ENCODE data around the gene ANKMY1. TPM values are rescaled to one million over a fixed set of nuclear protein-coding genes. Genes with fewer than 3 reads are reported as not detected.
"Not testable (repeated sequence)": the region's sequence is repeated elsewhere in the genome, so short reads cannot be mapped to it uniquely, and the experiment has no call there.

The ANKMY1 gene
- total RNA-seq, 1 donor from 2014 or later = 11.4 TPM

GRCh38 chr2:240556553-240557100 lies 1.2 kb downstream of the ANKMY1 start:
- DNase-seq (ENCODE audit: low spot score) = no peak

GRCh38 chr2:240555541-240556250 lies 2.1 kb downstream of the ANKMY1 start:
- DNase-seq (ENCODE audit: low spot score) = no peak

- no peak for DNase-seq (ENCODE audit: low spot score)
Measured at GRCh38 chr2:240554767-240555493, 2.9 kb downstream of the ANKMY1 start.

- no peak for DNase-seq (ENCODE audit: low spot score)
Measured at GRCh38 chr2:240553956-240554480, 3.8 kb downstream of the ANKMY1 start.

- DNase-seq (ENCODE audit: low spot score) = no peak
Measured at GRCh38 chr2:240551811-240552210, 6.0 kb downstream of the ANKMY1 start.

DNA sequence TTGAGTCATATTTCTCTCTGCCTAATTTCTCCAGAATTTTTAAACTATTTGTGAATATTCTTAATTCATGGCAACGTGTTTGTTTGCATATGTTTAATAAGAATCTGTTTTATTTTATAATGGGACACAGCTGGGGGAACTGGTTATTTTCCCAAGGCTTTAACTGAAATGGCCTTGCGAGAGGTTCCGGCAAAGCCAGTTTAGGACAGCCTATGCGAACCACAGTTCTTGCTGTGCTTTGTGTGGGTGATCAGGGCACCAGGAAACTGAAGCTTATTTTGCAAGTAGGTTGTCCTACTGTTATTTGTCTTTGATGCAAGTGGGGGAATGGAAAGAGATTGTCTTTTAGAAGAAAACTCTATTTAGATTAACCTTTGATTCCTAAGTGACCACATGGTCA lies 6.5 kb downstream of the ANKMY1 start:
- no peak for DNase-seq (ENCODE audit: low spot score)

DNA sequence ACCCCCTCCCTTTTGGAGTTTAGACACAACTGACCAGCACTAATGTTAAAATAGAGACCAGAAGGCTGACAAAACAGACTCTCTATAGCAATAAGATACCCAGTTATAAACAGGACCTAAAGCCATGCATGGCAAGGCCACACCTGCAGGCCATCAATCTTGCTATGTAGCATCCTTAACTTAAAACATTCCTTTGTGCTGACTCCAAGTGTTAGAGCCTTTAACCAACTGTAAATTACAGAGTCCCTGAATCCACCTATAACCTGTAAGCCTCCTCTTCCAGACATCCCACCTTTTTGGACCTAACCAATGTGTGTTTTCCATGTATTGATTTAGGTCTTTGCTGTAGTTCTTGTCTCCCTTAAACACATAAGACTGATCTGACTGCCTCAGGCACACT lies 17.9 kb downstream of the ANKMY1 start:
- no peak for DNase-seq (ENCODE audit: low spot score)

DNA sequence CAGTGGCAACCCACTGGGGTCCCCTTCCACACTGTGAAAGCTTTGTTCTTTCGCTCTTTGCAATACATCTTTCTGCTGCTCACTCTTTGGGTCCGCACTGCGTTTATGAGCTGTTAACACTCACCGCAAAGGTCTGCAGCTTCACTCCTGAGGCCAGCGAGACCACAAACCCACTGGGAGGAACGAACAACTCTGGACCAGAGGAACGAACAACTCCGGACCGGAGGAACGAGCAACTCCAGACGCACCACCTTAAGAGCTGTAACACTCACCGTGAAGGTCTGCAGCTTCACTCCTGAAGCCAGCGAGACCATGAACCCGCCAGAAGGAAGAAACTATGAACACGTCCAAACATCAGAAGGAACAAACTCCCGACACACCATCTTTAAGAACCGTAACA lies 18.7 kb downstream of the ANKMY1 start:
- DNase-seq (ENCODE audit: low spot score) = not testable (repeated sequence)

DNA sequence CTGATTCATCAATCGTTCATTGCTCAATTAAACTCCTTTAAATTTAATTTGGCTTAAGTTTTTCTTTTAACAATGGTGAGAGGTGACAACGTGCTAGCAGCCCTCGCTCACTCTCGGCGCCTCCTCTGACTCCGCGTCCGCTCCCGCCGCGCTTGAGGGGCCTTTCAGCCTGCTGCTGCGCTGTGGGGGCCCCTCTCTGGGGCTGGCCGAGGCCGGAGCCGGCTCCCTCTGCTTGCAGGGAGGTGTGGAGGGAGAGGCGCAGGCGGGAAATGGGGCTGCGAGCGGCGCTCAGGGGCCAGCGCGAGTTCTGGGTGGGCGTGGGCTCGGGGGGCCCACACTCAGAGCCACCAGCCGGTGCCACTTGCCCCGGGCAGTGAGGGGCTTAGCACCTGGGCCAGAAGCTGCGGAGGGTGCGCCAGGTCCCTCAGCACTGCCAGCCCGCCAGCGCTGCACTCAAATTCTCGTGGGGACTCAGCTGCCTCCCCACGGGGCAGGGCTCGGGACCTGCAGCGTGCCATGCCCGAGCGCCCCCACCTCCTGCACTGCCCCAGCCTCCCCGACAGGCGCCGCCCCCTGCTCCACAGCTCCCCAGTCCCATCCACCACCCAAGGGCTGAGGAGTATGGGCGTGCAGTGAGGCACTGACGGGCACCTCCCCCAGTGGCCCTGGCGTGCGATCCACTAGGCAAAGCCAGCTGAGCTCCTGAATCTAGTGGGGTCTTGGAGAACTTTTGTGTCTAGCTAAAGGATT lies 19.6 kb downstream of the ANKMY1 start:
- no peak for DNase-seq (ENCODE audit: low spot score)

GRCh38 chr2:240532031-240532775 lies 25.6 kb downstream of the ANKMY1 start:
- DNase-seq (ENCODE audit: low spot score) = no peak

DNA sequence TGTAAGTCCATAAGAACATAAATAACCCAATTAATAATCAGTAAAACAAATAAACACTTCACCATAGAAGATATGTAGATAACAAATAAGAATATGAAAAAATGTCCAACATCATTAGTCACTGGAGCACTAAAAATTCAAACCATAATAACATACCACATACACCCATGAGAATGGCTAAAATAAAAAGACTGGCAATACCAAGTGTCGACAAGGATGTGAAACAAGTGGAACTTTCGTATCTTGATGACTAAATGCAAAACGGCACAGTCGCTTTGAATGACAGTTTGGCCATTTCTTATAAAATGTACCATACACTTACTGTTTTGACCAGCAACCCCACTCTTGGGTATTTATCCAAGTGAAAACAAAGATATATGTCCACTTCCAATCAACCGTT lies 26.8 kb downstream of the ANKMY1 start:
- no peak for DNase-seq (ENCODE audit: low spot score)

DNA sequence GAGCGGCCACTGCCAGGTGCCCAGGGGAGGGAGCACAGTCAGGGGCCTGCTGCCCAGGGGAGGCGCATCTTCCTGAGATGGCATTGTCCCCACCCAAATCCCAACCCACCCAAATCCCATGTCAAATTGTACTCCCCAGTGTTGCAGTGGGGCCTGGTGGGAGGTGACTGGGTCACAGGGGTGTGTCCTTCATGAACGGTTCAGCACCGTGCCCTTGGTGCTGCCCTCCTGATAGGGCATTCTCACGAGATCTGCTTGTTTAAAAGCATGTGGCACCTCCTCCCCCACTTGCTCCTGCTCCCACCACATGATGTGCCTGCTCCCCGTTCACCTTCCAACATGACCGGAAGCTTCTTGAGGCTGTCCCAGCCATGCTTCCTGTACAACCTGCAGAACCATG lies 27.6 kb downstream of the ANKMY1 start:
- no peak for DNase-seq (ENCODE audit: low spot score)

- peak; percentile 74 for DNase-seq (ENCODE audit: low spot score)
Measured at GRCh38 chr2:240529344-240529999, 28.3 kb downstream of the ANKMY1 start.

- DNase-seq (ENCODE audit: low spot score) = peak; percentile 75
Measured at GRCh38 chr2:240528406-240529040, 29.3 kb downstream of the ANKMY1 start.

DNA sequence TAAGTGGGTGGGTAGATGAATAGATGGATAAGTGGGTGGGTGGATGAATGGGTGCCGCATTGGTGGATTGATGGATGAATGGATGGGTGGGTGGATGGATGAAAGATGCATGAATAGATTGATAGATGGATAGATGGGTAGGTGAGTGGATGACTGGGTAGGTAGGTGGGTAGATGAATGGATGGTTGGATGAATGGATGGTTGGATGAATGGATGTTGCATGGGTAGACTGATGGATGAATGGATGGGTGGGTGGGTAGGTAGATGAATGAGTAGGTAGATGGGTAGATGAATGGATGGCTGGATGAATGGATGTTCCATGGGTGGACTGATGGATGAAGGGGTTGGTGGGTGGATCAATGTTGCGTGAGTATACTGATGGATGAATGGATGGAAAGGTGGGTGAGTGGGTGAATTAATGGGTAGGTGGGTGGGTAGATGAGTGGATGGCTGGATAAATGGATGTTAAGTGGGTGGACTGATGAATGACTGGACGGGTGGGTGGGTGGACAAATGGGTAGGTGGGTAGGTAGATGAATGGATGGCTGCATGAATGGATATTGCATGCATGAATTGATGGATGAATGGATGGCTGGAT lies 30.5 kb downstream of the ANKMY1 start:
- no peak for DNase-seq (ENCODE audit: low spot score)

DNA sequence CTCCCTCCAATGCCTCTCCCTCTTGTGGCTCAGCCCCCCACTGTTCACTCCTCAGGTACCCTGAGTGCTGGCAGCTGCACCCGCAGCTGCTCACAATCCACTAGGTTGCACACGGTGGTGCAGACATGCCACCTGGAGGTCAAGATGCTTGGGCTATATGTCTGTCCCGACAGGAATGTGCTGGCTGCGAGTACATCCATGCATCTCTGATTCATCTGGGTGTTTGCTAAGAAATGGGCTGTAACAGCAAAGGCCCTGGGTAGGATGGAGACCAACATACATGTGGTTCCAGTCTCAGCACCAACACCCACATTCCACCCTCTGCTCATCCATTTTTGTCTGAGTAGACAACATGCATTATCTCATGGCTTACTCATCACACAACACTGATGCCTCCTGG lies 31.3 kb downstream of the ANKMY1 start:
- DNase-seq (ENCODE audit: low spot score) = no peak

- peak; percentile 74 for DNase-seq (ENCODE audit: low spot score)
Measured at GRCh38 chr2:240525802-240526201, 32.0 kb downstream of the ANKMY1 start.

DNA sequence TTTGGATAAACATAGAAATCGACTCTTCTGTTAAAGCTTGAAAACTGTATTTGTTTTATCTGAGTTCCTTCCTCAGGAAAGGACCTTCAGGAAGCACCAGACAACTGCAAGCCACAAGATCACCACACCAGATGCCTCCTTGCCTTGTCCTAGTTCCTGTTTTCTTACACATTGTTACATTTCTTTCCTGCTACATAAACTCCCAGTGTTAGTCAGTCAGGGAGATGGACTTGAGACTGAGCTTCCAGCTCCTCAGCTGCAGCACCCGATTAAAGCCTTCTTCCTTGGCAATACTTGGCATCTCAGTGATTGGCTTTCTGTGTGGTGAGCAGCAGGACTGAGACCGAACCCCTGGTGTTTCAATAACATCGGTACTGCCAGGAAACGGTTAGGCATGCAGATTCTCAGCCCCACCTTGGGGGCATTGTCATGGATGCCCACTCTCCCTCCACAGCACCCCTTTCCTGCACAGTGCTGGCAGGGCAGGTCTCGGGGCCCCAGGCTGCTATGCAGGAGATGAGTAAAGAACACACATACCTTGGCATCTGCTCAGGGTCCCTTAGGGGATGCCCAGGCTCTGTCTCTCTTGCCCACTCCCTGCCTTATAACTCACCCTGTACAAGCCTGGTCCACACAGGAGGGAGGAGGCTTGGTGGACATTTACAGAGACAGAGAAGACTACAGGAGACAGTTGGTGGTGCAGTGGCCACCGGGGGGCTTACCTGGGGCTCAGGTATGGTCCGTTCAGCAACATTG lies 32.6 kb downstream of the ANKMY1 start:
- DNase-seq (ENCODE audit: low spot score) = peak; percentile 62

Data from mesenteric fat pad (tissue), 1 donor.